Measurements from ENCODE around the gene SLC13A3.

DNA sequence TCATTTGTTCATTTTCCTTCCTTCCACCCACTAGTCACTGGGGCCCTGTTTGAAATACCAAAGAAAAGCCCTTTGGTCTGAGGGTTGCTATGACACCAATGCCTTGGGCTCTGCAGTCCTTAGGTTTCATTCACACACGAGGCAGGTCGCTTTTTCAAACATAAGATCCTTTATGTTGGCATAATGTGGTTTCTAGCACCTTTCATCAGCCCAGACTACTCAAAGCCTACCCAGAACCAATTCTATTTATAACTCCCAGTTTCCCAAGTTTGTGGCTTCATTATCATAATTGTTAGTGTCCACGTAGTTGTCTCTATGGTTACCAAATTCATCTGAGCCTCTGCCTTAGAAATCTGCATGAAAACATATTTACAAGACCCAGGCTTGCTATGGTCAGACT is 44.6 kb upstream of the SLC13A3 start:
- TF ChIP-seq, protein P1, sequence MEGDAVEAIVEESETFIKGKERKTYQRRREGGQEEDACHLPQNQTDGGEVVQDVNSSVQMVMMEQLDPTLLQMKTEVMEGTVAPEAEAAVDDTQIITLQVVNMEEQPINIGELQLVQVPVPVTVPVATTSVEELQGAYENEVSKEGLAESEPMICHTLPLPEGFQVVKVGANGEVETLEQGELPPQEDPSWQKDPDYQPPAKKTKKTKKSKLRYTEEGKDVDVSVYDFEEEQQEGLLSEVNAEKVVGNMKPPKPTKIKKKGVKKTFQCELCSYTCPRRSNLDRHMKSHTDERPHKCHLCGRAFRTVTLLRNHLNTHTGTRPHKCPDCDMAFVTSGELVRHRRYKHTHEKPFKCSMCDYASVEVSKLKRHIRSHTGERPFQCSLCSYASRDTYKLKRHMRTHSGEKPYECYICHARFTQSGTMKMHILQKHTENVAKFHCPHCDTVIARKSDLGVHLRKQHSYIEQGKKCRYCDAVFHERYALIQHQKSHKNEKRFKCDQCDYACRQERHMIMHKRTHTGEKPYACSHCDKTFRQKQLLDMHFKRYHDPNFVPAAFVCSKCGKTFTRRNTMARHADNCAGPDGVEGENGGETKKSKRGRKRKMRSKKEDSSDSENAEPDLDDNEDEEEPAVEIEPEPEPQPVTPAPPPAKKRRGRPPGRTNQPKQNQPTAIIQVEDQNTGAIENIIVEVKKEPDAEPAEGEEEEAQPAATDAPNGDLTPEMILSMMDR (IDR thresholded peaks at IDR 0.05; ENCODE audit: insufficient read depth, low read length, poor library complexity, severe bottlenecking) = no peak
- TF ChIP-seq EZH2phosphoT487 (conservative IDR thresholded peaks at IDR 0.05; ENCODE audit: low read length) = no peak
